HuH-7 (cell line): Measurements from ENCODE around the gene SNRPA.
A peak's percentile ranks its signal among the peaks of the same experiment; 100 is the strongest.
"Not testable (repeated sequence)": the region's sequence is repeated elsewhere in the genome, so short reads cannot be mapped to it uniquely, and the experiment has no call there.

Source experiments
- DNase-seq: peaks from one replicate; pipeline ENCODE4 v3.0.0; 2011; ENCODE audit warnings: low spot score

The SNRPA gene

GRCh38 chr19:40802300-40803169 is 51.5 kb downstream of the SNRPA start:
- DNase-seq = no peak

GRCh38 chr19:40803170-40803856 is 52.3 kb downstream of the SNRPA start:
- DNase-seq = no peak

- no peak for DNase-seq
Observed at GRCh38 chr19:40803857-40804782, 53.1 kb downstream of the SNRPA start.

- no peak for DNase-seq
Observed at GRCh38 chr19:40804783-40805242, 53.8 kb downstream of the SNRPA start.

GRCh38 chr19:40805258-40805868 is 54.4 kb downstream of the SNRPA start:
- DNase-seq = no peak

GRCh38 chr19:40806423-40807146 is 55.6 kb downstream of the SNRPA start:
- peak; percentile 92 for DNase-seq

GRCh38 chr19:40807147-40808020 is 56.4 kb downstream of the SNRPA start:
- peak; percentile 72 for DNase-seq

- no peak for DNase-seq
Observed at GRCh38 chr19:40808021-40808325, 57.0 kb downstream of the SNRPA start.

GRCh38 chr19:40808497-40808896 is 57.5 kb downstream of the SNRPA start:
- no peak for DNase-seq

- DNase-seq = no peak
Observed at GRCh38 chr19:40809358-40810086, 58.5 kb downstream of the SNRPA start.

GRCh38 chr19:40810160-40810559 is 59.2 kb downstream of the SNRPA start:
- DNase-seq = no peak

- not testable (repeated sequence) for DNase-seq
Observed at GRCh38 chr19:40810649-40811408, 59.8 kb downstream of the SNRPA start.

- DNase-seq = no peak
Observed at GRCh38 chr19:40811478-40812341, 60.7 kb downstream of the SNRPA start.

GRCh38 chr19:40812571-40812970 is 61.6 kb downstream of the SNRPA start:
- DNase-seq = not testable (repeated sequence)

- no peak for DNase-seq
Observed at GRCh38 chr19:40813182-40813581, 62.2 kb downstream of the SNRPA start.
